GM12878 (cell line): ENCODE data around the gene ZNF329. TPM values are rescaled to one million over a fixed set of nuclear protein-coding genes. Genes with fewer than 3 reads are reported as not detected.

Source experiments
- ATAC-seq: fragments of 200-7000 bp; cut with Tn5 transposase; 3 replicates; pipeline ENCODE4 v1.9.1; 2020; ENCODE audit warnings: mild to moderate bottlenecking, moderate library complexity
- BruUV-seq: library from RNA; stranded (reverse); fragments of 400-500 nt; replicated peaks from 2 replicates; lab custom pipeline; 2021; lab: Mats Ljungman, UMichigan
- CTCF ChIA-PET: fragments of 300-600 bp; sonication (Branson Sonifier 250); formaldehyde crosslinking; extraction: SDS; loops from one replicate; lab custom pipeline; 2021; ENCODE audit warnings: inconsistent platforms; lab: Yijun Ruan, JAX
- POLR2A ChIA-PET: fragments of 350-600 bp; formaldehyde crosslinking; extraction: SDS; loops from one replicate; lab custom pipeline; 2021; ENCODE audit warnings: inconsistent platforms; lab: Charles Lee
- RAD21 ChIA-PET: fragments of 300-600 bp; sonication (Branson Sonifier 250); formaldehyde crosslinking; loops from one replicate; lab custom pipeline; 2023; ENCODE audit warnings: antibody characterized with exemption; ENCODE audit not compliant: unreplicated experiment; lab: Charles Lee
- SMC1A ChIA-PET: fragments of 300-600 bp; sonication (Branson Sonifier 250); formaldehyde crosslinking; loops from one replicate; lab custom pipeline; 2023; ENCODE audit not compliant: unreplicated experiment, uncharacterized antibody; lab: Charles Lee
- DNase-seq: peaks from one replicate; pipeline ENCODE4 v3.0.0-alpha.2; 2011; ENCODE audit warnings: low read depth, low spot score
- FAIRE-seq: peaks from 3 replicates; lab custom pipeline; 2011; peaks lifted over from hg19 to GRCh38; lab: Jason Lieb, UNC
- H2AFZ ChIP-seq: 2 replicates; pipeline ENCODE4 v1.6.0; 2011; ENCODE audit warnings: low read depth, low read length, control low read depth; ENCODE audit not compliant: control insufficient read depth
- H3K27ac ChIP-seq: 2 replicates; pipeline ENCODE4 v1.5.1; 2011; ENCODE audit warnings: control low read depth; ENCODE audit not compliant: control insufficient read depth, insufficient read depth
- H3K27me3 ChIP-seq, 2 experiments: replicated peaks in 1 of 2; 2 replicates each; pipeline versions ENCODE4 v1.6.0 to v1.6.1; 2011; ENCODE audit warnings: low read length in 1 of 2; ENCODE audit not compliant: control insufficient read depth in 2 of 2, insufficient read depth in 2 of 2
- H3K36me3 ChIP-seq, 2 experiments: 2 replicates each; pipeline ENCODE4 v1.5.1; 2011; ENCODE audit warnings: low read length in 1 of 2; ENCODE audit not compliant: control insufficient read depth in 2 of 2, insufficient read depth in 2 of 2
- H3K4me1 ChIP-seq: 2 replicates; pipeline ENCODE4 v1.6.1; 2011; ENCODE audit warnings: mild to moderate bottlenecking, low read length, moderate library complexity, mixed read lengths; ENCODE audit not compliant: control insufficient read depth, insufficient read depth
- H3K4me2 ChIP-seq: 2 replicates; pipeline ENCODE4 v1.6.0; 2011; ENCODE audit warnings: control low read depth; ENCODE audit not compliant: control insufficient read depth, insufficient read depth
- H3K4me3 ChIP-seq: fragments of 200-600 bp; sonication (generic); 2 replicates; pipeline ENCODE4 v1.5.1; 2016
- H3K79me2 ChIP-seq: 2 replicates; pipeline ENCODE4 v1.6.0; 2011; ENCODE audit warnings: low read length; ENCODE audit not compliant: control insufficient read depth, insufficient read depth
- H3K9ac ChIP-seq: 2 replicates; pipeline ENCODE4 v1.8.0; 2011; ENCODE audit warnings: low read length, control low read depth, mixed read lengths; ENCODE audit not compliant: control insufficient read depth, insufficient read depth
- H3K9me3 ChIP-seq: replicated peaks from 3 replicates; pipeline ENCODE4 v1.5.1; 2011; ENCODE audit warnings: mild to moderate bottlenecking, low read length; ENCODE audit not compliant: control insufficient read depth, insufficient read depth
- H4K20me1 ChIP-seq: 2 replicates; pipeline ENCODE4 v1.6.0; 2011; ENCODE audit not compliant: control insufficient read depth, insufficient read depth
- BACH1 ChIP-seq: fragments of 450-650 bp; IDR thresholded peaks from 2 replicates; pipeline ENCODE4 v1.6.1; 2017; ENCODE audit warnings: mild to moderate bottlenecking, borderline replicate concordance
- CREM ChIP-seq: IDR thresholded peaks from 2 replicates; pipeline ENCODE4 v1.6.1; 2014; ENCODE audit warnings: antibody characterized with exemption, low read depth
- IKZF1 ChIP-seq: fragments of 450-650 bp; conservative IDR thresholded peaks from 2 replicates; pipeline ENCODE4 v1.6.1; 2017; ENCODE audit warnings: antibody characterized with exemption, mild to moderate bottlenecking
- RB1 ChIP-seq: fragments of 450-650 bp; formaldehyde crosslinking; IDR thresholded peaks from 2 replicates; pipeline ENCODE4 v1.6.1; 2017; ENCODE audit warnings: mild to moderate bottlenecking, borderline replicate concordance
- SP1 ChIP-seq: IDR thresholded peaks from one replicate; pipeline ENCODE4 v1.6.1; 2011; ENCODE audit warnings: low read depth, low read length
- TAF1 ChIP-seq: IDR thresholded peaks from 2 replicates; pipeline ENCODE4 v1.6.1; 2011; ENCODE audit warnings: mild to moderate bottlenecking, low read depth, low read length, borderline replicate concordance
- TCF12 ChIP-seq: IDR thresholded peaks from 2 replicates; pipeline ENCODE4 v1.6.1; 2011; ENCODE audit warnings: low read depth, mild to moderate bottlenecking, low read length
- TCF7 ChIP-seq: IDR thresholded peaks from 2 replicates; pipeline ENCODE4 v1.6.1; 2014; ENCODE audit warnings: antibody characterized with exemption, borderline replicate concordance
- ZSCAN29 ChIP-seq: fragments of 450-650 bp; IDR thresholded peaks from 2 replicates; pipeline ENCODE4 v1.6.1; 2017; ENCODE audit warnings: mild to moderate bottlenecking, moderate library complexity
- ZZZ3 ChIP-seq: IDR thresholded peaks from 2 replicates; pipeline ENCODE4 v1.6.1; 2011; ENCODE audit warnings: low read depth; ENCODE audit not compliant: control insufficient read depth, insufficient read length
- WGBS: methylation state at CpG from one replicate; pipeline ENCODE4 v1.1.6; 2016; ENCODE audit warnings: low lambda C conversion rate; ENCODE audit not compliant: insufficient replicate concordance, insufficient coverage; ENCODE audit errors: missing lambda C conversion rate; 5-methylcytosine and 5-hydroxymethylcytosine counted together
- in situ Hi-C: fragments of 300-500 bp; cut with MboI; formaldehyde crosslinking; loops from 9 replicates; pipeline ENCODE4 v1.14.3; 2018; ENCODE audit warnings: mixed read lengths
- intact Hi-C: fragments of 100-400 bp; cut with micrococcal nuclease; formaldehyde crosslinking; loops from one replicate; pipeline ENCODE4 v1.14.2; 2022; ENCODE audit not compliant: unreplicated experiment
- polyA plus RNA-seq, 11 experiments: library from polyadenylated mRNA; depleted of rRNA in 4 of 11; unstranded in 6 of 11; stranded (reverse) in 5 of 11; fragments of >200 nt; fragmentation: Nextera tagmentation in 4 of 11; fragmentation: Illumina TruSeq in 1 of 11; extraction: Ambion mirVana in 4 of 11; extraction: Trizol in 1 of 11; gene quantifications; 1 replicate in 1 of 11; 2 replicates in 10 of 11; pipeline versions ENCODE4 v1.2.1 to v1.2.3, GENCODE V29; 2011 to 2016; ENCODE audit warnings: inconsistent platforms in 2 of 11, missing spikeins in 2 of 11, low read depth in 1 of 11
- total RNA-seq, 4 experiments: library from RNA; depleted of rRNA in 3 of 4; stranded (reverse); fragments of >200 nt in 3 of 4; fragmentation: Illumina TruSeq in 1 of 4; extraction: Trizol in 1 of 4; gene quantifications; 2 replicates each; pipeline versions ENCODE4 v1.2.1 to v1.2.3, GENCODE V29; 2013 to 2021
- TF ChIP-seq, protein P1 (sequence below): IDR thresholded peaks from 2 replicates; pipeline ENCODE4 v1.6.1; 2012; ENCODE audit warnings: low read depth, low read length, improper control_type of control experiment
- TF ChIP-seq, protein P2 (sequence below): IDR thresholded peaks from 2 replicates; pipeline ENCODE4 v1.6.1; 2012; ENCODE audit warnings: low read depth, low read length, improper control_type of control experiment
- TF ChIP-seq, protein P3 (sequence below): IDR thresholded peaks from 2 replicates; pipeline ENCODE4 v1.6.1; 2011; ENCODE audit warnings: borderline replicate concordance, low read depth, mild to moderate bottlenecking, moderate library complexity, mixed read lengths, low read length; ENCODE audit not compliant: insufficient read depth; ENCODE audit errors: extremely low read length

The ZNF329 gene
- total and polyA plus RNA-seq, 10 of the 15 experiments (the other 5 are each of a cell fraction or from before 2014, with no cell fraction given): 0.11 to 4.7 (median 0.56) TPM; not detected in 1

DNA sequence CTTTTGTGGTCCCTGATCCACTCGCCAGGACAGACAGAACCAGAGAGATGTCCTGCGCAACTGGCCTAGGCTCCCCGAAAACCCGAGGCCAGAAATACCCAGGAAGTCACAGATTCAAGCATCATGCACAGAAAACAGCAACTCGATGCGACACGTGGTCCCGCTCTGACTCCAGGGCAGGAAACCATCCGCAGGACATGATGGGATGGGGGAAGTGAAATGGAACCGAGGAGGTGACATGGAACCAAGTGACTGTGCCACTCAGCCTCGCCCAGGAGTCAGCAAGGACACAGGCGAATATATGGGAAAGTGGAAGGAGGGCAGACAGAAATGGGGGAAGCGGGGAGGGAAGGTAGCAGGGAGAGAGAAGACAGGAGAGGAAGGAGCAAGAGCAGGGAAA is 53.7 kb downstream of the ZNF329 start (continued):
- TF ChIP-seq, protein P1, sequence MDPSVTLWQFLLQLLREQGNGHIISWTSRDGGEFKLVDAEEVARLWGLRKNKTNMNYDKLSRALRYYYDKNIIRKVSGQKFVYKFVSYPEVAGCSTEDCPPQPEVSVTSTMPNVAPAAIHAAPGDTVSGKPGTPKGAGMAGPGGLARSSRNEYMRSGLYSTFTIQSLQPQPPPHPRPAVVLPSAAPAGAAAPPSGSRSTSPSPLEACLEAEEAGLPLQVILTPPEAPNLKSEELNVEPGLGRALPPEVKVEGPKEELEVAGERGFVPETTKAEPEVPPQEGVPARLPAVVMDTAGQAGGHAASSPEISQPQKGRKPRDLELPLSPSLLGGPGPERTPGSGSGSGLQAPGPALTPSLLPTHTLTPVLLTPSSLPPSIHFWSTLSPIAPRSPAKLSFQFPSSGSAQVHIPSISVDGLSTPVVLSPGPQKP: no peak
- TF ChIP-seq BACH1 (no peak), TCF12 (no peak), RB1 (no peak), IKZF1 (no peak), SP1 (no peak)
- TF ChIP-seq, protein P2, sequence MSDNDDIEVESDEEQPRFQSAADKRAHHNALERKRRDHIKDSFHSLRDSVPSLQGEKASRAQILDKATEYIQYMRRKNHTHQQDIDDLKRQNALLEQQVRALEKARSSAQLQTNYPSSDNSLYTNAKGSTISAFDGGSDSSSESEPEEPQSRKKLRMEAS: no peak

DNA sequence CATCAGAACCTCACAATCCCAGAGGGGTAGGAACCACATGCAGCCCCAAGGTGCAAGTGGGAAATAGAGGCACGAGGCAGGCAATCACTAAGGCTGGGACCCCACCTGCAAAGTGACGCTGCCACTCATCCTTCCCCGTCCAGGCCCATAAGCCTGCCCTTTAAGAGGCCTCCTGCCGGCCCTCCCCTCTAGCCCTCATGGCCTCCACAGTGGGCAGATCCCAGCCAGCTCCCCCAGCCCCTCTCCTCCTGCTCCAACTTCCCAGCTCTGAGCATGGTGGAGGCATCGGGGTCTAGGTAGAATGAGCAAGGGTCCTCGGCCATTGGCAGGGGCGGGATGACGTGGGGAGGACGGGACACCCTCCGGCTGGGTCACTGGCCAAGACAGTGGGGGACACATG is 55.3 kb downstream of the ZNF329 start:
- no peak overlapping the region for H3K4me3 ChIP-seq
- RAD21 ChIA-PET: no interaction called here
- POLR2A ChIA-PET: no interaction called here
- WGBS: 71% methylated on average over 10 of the region's 10 CpGs
- no peak overlapping the region for H3K9ac ChIP-seq
- H3K79me2 ChIP-seq: no peaks in the 10 kb centered on the region
- H3K4me1 ChIP-seq: no peaks in the 10 kb centered on the region
- no TSS peak for BruUV-seq
- H3K27ac ChIP-seq: no peak overlapping the region
- H2AFZ ChIP-seq: no peak overlapping the region
- H3K27me3 ChIP-seq: no peaks in the 10 kb centered on the region
- FAIRE-seq: no peak
- CTCF ChIA-PET: no interaction called here
- ATAC-seq: no peak
- H3K9me3 ChIP-seq: peaks cover 13% of the 10 kb centered on the region; the same call in 2 of the 3 replicates
- SMC1A ChIA-PET: no interaction called here
- TF ChIP-seq TAF1: no peak
- TF ChIP-seq CREM: no peak
- TF ChIP-seq ZSCAN29: no peak
- no peak for TF ChIP-seq ZZZ3
- TF ChIP-seq TCF7: no peak
- TF ChIP-seq, protein P3, sequence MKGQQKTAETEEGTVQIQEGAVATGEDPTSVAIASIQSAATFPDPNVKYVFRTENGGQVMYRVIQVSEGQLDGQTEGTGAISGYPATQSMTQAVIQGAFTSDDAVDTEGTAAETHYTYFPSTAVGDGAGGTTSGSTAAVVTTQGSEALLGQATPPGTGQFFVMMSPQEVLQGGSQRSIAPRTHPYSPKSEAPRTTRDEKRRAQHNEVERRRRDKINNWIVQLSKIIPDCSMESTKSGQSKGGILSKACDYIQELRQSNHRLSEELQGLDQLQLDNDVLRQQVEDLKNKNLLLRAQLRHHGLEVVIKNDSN: no peak
- DNase-seq: no peak
- H3K36me3 ChIP-seq: no peaks in the 10 kb centered on the region
- no peak overlapping the region for H3K4me2 ChIP-seq
- in situ Hi-C loops: no loop called here
- H4K20me1 ChIP-seq: no peaks in the 10 kb centered on the region
- intact Hi-C loops: no loop called here
